NCI-H1436 treated with DMSO at 0.1 percent for 48 hours (cell line): Measurements from ENCODE around the gene ELP2.
"Not testable (repeated sequence)": the region's sequence is repeated elsewhere in the genome, so short reads cannot be mapped to it uniquely, and the experiment has no call there.

Experiments
- DNase-seq: peaks from one replicate; lab custom pipeline; 2025; lab: John Stamatoyannopoulos, UW

The ELP2 gene

GRCh38 chr18:36187826-36188721, 58.4 kb downstream of the ELP2 start:
- DNase-seq = no peak

- DNase-seq = no peak
These were observed 59.2 kb downstream of the ELP2 start for GRCh38 chr18:36188916-36189315.

GRCh38 chr18:36189486-36189885, 59.8 kb downstream of the ELP2 start:
- DNase-seq = no peak

- DNase-seq = no peak
These were observed 61.6 kb downstream of the ELP2 start for GRCh38 chr18:36191286-36191685.

GRCh38 chr18:36191711-36192110, 62.0 kb downstream of the ELP2 start:
- no peak for DNase-seq

GRCh38 chr18:36194600-36195315, 65.1 kb downstream of the ELP2 start:
- no peak for DNase-seq

- no peak for DNase-seq
These were observed 65.9 kb downstream of the ELP2 start for GRCh38 chr18:36195427-36196122.

- no peak for DNase-seq
These were observed 66.7 kb downstream of the ELP2 start for GRCh38 chr18:36196238-36196995.

GRCh38 chr18:36197511-36198166, 67.9 kb downstream of the ELP2 start:
- no peak for DNase-seq

- DNase-seq = no peak
These were observed 70.1 kb downstream of the ELP2 start for GRCh38 chr18:36199691-36200295.

- no peak for DNase-seq
These were observed 70.7 kb downstream of the ELP2 start for GRCh38 chr18:36200354-36200771.

GRCh38 chr18:36201765-36202164, 72.1 kb downstream of the ELP2 start:
- DNase-seq = no peak

- DNase-seq = no peak
These were observed 73.7 kb downstream of the ELP2 start for GRCh38 chr18:36203360-36203895.

- no peak for DNase-seq
These were observed 75.5 kb downstream of the ELP2 start for GRCh38 chr18:36205166-36205565.

GRCh38 chr18:36207303-36207702, 77.6 kb downstream of the ELP2 start:
- DNase-seq = no peak

GRCh38 chr18:36207969-36208368, 78.3 kb downstream of the ELP2 start:
- DNase-seq = not testable (repeated sequence)

GRCh38 chr18:36211612-36212065, 81.9 kb downstream of the ELP2 start:
- DNase-seq = no peak

GRCh38 chr18:36212301-36213171, 82.8 kb downstream of the ELP2 start:
- no peak for DNase-seq

GRCh38 chr18:36214811-36215210, 85.1 kb downstream of the ELP2 start:
- no peak for DNase-seq

- no peak for DNase-seq
These were observed 85.9 kb downstream of the ELP2 start for GRCh38 chr18:36215577-36215976.
